SHP77 (cell line): ENCODE results near the gene LSM10.

Experiments used
- DNase-seq, 2 experiments: peaks; one replicate each; lab custom pipeline; 2025; lab: John Stamatoyannopoulos, UW

The LSM10 gene

GRCh38 chr1:36383240-36383639, 14.5 kb downstream of the LSM10 start:
- no peak for DNase-seq

- DNase-seq = no peak
Observed at GRCh38 chr1:36382669-36383068, 15.0 kb downstream of the LSM10 start.

- DNase-seq = no peak
Observed at GRCh38 chr1:36382231-36382630, 15.5 kb downstream of the LSM10 start.

GRCh38 chr1:36381405-36381804, 16.3 kb downstream of the LSM10 start:
- DNase-seq = no peak

GRCh38 chr1:36380782-36381181, 16.9 kb downstream of the LSM10 start:
- no peak for DNase-seq

GRCh38 chr1:36380143-36380619, 17.5 kb downstream of the LSM10 start:
- DNase-seq = no peak

- DNase-seq = no peak
Observed at GRCh38 chr1:36377791-36378492, 19.8 kb downstream of the LSM10 start.

- DNase-seq = no peak
Observed at GRCh38 chr1:36372617-36373016, 25.1 kb downstream of the LSM10 start.

GRCh38 chr1:36369061-36369861, 28.4 kb downstream of the LSM10 start:
- peak; percentile 54 to 56 for DNase-seq

GRCh38 chr1:36367798-36368197, 29.9 kb downstream of the LSM10 start:
- DNase-seq = no peak

- DNase-seq = no peak
Observed at GRCh38 chr1:36367066-36367465, 30.6 kb downstream of the LSM10 start.

GRCh38 chr1:36366091-36366661, 31.5 kb downstream of the LSM10 start:
- no peak for DNase-seq

GRCh38 chr1:36365381-36365780, 32.3 kb downstream of the LSM10 start:
- no peak for DNase-seq

- DNase-seq = no peak
Observed at GRCh38 chr1:36359911-36360550, 37.7 kb downstream of the LSM10 start.

GRCh38 chr1:36359383-36359782, 38.3 kb downstream of the LSM10 start:
- no peak for DNase-seq

- DNase-seq = no peak
Observed at GRCh38 chr1:36358514-36359084, 39.1 kb downstream of the LSM10 start.

- no peak for DNase-seq
Observed at GRCh38 chr1:36355811-36356210, 41.9 kb downstream of the LSM10 start.

- DNase-seq = no peak
Observed at GRCh38 chr1:36354486-36354885, 43.2 kb downstream of the LSM10 start.

GRCh38 chr1:36352910-36353878, 44.5 kb downstream of the LSM10 start:
- no peak for DNase-seq

GRCh38 chr1:36352125-36352909, 45.4 kb downstream of the LSM10 start:
- no peak for DNase-seq
